ENCODE data around the gene IGLL5.

Gene IGLL5

GRCh38 chr22:22842085-22842484, 45.5 kb upstream of the IGLL5 start:
- Histone ChIP-seq H3K27me3 (no peaks in the 10 kb centered on the region), H3K9me3 (no peaks in the 10 kb centered on the region), H3K4me1 (ENCODE audit: control insufficient read depth in 1 of 2, insufficient read depth in 1 of 2, low read depth in 1 of 2, low read length in 1 of 2) (no peaks in the 10 kb centered on the region), H3K36me3 (no peaks in the 10 kb centered on the region), H3K4me3 (ENCODE audit: low read depth in 1 of 2, low read length in 1 of 2) (no peak overlapping the region), H3K27ac (no peak overlapping the region)
- TF ChIP-seq CTCF (IDR thresholded peaks at IDR 0.05) = no peak

- no peak for TF ChIP-seq CTCF (IDR thresholded peaks at IDR 0.05)
- Histone ChIP-seq H3K27ac (no peak overlapping the region), H3K4me3 (ENCODE audit: low read depth in 1 of 2, low read length in 1 of 2) (no peak overlapping the region), H3K9me3 (no peaks in the 10 kb centered on the region), H3K27me3 (no peaks in the 10 kb centered on the region), H3K36me3 (no peaks in the 10 kb centered on the region), H3K4me1 (ENCODE audit: control insufficient read depth in 1 of 2, insufficient read depth in 1 of 2, low read depth in 1 of 2, low read length in 1 of 2) (no peaks in the 10 kb centered on the region)
Observed at GRCh38 chr22:22843848-22844247, 43.8 kb upstream of the IGLL5 start.

GRCh38 chr22:22847241-22847640, 40.4 kb upstream of the IGLL5 start:
- Histone ChIP-seq H3K27me3 (no peaks in the 10 kb centered on the region), H3K4me1 (ENCODE audit: control insufficient read depth in 1 of 2, insufficient read depth in 1 of 2, low read depth in 1 of 2, low read length in 1 of 2) (no peaks in the 10 kb centered on the region), H3K36me3 (no peaks in the 10 kb centered on the region), H3K4me3 (ENCODE audit: low read depth in 1 of 2, low read length in 1 of 2) (no peak overlapping the region), H3K9me3 (no peaks in the 10 kb centered on the region), H3K27ac (no peak overlapping the region)
- no peak for TF ChIP-seq CTCF (IDR thresholded peaks at IDR 0.05)

GRCh38 chr22:22848364-22848866, 39.2 kb upstream of the IGLL5 start:
- H3K27me3 ChIP-seq = no peaks in the 10 kb centered on the region
- no peaks in the 10 kb centered on the region for H3K4me1 ChIP-seq (ENCODE audit: control insufficient read depth in 1 of 2, insufficient read depth in 1 of 2, low read depth in 1 of 2, low read length in 1 of 2)
- no peaks in the 10 kb centered on the region for H3K9me3 ChIP-seq
- H3K36me3 ChIP-seq = no peaks in the 10 kb centered on the region
- TF ChIP-seq CTCF (IDR thresholded peaks at IDR 0.05) = peak; percentile 30
- no peak overlapping the region for H3K27ac ChIP-seq
- H3K4me3 ChIP-seq (ENCODE audit: low read depth in 1 of 2, low read length in 1 of 2) = no peak overlapping the region

GRCh38 chr22:22849640-22850610, 37.7 kb upstream of the IGLL5 start:
- Histone ChIP-seq H3K27me3 (no peaks in the 10 kb centered on the region), H3K36me3 (no peaks in the 10 kb centered on the region), H3K9me3 (no peaks in the 10 kb centered on the region), H3K4me1 (ENCODE audit: control insufficient read depth in 1 of 2, insufficient read depth in 1 of 2, low read depth in 1 of 2, low read length in 1 of 2) (no peaks in the 10 kb centered on the region), H3K27ac (no peak overlapping the region), H3K4me3 (ENCODE audit: low read depth in 1 of 2, low read length in 1 of 2) (no peak overlapping the region)
- no peak for TF ChIP-seq CTCF (IDR thresholded peaks at IDR 0.05)
